Sigmoid colon (tissue), 3 donors: Measurements from ENCODE around the gene FNDC1.
"Not testable (repeated sequence)": the region's sequence is repeated elsewhere in the genome, so short reads cannot be mapped to it uniquely, and the experiment has no call there.

ENCODE experiments used
- CTCF ChIP-seq, 4 experiments: fragments of 450-650 bp in 3 of 4; fragments of 200-600 bp in 1 of 4; IDR thresholded peaks; one replicate each; pipeline ENCODE4 v1.5.1; 2016 to 2019; ENCODE audit warnings: antibody characterized with exemption in 4 of 4, mild to moderate bottlenecking in 3 of 4, moderate library complexity in 2 of 4
- POLR2A ChIP-seq, 2 donors: fragments of 450-650 bp; IDR thresholded peaks; one replicate each; pipeline ENCODE4 v1.6.1; 2016; ENCODE audit warnings: antibody characterized with exemption in 2 of 2, mild to moderate bottlenecking in 2 of 2, moderate library complexity in 2 of 2

- not testable (repeated sequence) for TF ChIP-seq POLR2A, CTCF (IDR thresholded peaks at IDR 0.05)
Observed at GRCh38 chr6:159284661-159285060, 115.5 kb downstream of the FNDC1 start.
